IPS-20b (cell line): ENCODE data around the gene ISG20L2.

Source experiments
- H3K27ac ChIP-seq: one replicate; pipeline ENCODE4 v1.5.1; 2013; ENCODE audit warnings: low read length
- H3K27me3 ChIP-seq: 2 replicates; pipeline ENCODE4 v1.6.1; 2013; ENCODE audit warnings: mild to moderate bottlenecking, low read length, inconsistent platforms; ENCODE audit not compliant: insufficient read depth
- H3K36me3 ChIP-seq: 2 replicates; pipeline ENCODE4 v1.6.1; 2013; ENCODE audit warnings: low read depth, mild to moderate bottlenecking, inconsistent platforms, low read length, moderate library complexity; ENCODE audit not compliant: insufficient read depth
- H3K4me1 ChIP-seq: 2 replicates; pipeline ENCODE4 v1.6.1; 2013; ENCODE audit warnings: mild to moderate bottlenecking, control low read depth, inconsistent platforms, low read length, moderate library complexity; ENCODE audit not compliant: insufficient read depth
- H3K4me3 ChIP-seq: 2 replicates; pipeline ENCODE4 v1.5.1; 2013; ENCODE audit warnings: mild to moderate bottlenecking, low read length, inconsistent platforms
- H3K9ac ChIP-seq: 2 replicates; pipeline ENCODE4 v1.6.1; 2013; ENCODE audit warnings: low read depth, mild to moderate bottlenecking, inconsistent platforms, low read length, moderate library complexity
- H3K9me3 ChIP-seq: 2 replicates; pipeline ENCODE4 v1.6.1; 2013; ENCODE audit warnings: mild to moderate bottlenecking, low read depth, low read length, inconsistent platforms; ENCODE audit not compliant: insufficient read depth

The ISG20L2 gene

DNA sequence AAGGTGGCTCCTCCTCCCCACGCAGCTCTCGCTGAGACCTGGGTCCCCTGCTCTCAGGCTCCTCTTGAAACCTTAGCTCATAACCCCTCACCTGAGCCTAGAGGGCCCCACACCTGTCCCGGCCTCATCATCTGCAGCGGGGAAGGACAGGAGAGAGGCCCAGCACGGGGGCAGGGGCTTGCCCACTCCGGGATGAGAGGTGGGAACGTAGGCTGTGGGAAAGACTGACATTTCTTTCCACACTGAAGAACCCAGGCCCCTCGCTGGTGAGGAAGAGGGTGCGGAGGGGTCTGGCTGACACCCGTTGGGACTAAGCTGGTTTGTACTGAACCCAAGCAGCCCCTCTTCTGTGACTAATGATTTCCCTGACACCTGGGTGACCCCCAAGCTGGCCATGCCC lies 37.4 kb downstream of the ISG20L2 start:
- peak overlapping the region; percentile 78; the same call in 1 of the 2 replicates for H3K9ac ChIP-seq

DNA sequence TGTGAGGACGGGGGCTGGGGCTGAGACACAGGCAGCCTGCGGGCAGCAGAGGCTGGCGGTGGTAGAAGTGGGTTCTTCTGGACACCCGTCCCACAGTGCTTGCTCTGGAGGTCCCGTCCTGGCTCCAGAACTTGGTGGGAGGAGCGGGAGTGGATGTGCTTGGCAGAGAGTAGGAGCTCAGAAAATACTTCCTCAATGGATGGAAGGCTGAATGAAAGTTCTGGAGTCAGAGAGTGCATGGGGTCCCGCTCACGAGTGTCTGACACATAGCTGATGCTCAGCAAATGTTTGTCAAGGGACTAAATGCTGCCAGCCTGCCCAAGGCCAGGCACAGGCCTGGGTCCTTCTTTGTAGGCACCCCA lies 37.9 kb downstream of the ISG20L2 start:
- H3K27ac ChIP-seq = no peak overlapping the region
- H3K27me3 ChIP-seq = peaks cover 16% of the 10 kb centered on the region; the same call in 1 of the 2 replicates
- H3K9ac ChIP-seq = no peak overlapping the region; the same call in 1 of the 2 replicates
- H3K4me3 ChIP-seq = peak overlapping the region; percentile 50; the same call in 1 of the 2 replicates
- peaks cover 49% of the 10 kb centered on the region for H3K4me1 ChIP-seq
- H3K9me3 ChIP-seq = no peaks in the 10 kb centered on the region
- no peaks in the 10 kb centered on the region for H3K36me3 ChIP-seq

More for the DNA sequence above, 37.4 kb downstream of the ISG20L2 start:
- Histone ChIP-seq H3K9me3 (no peaks in the 10 kb centered on the region), H3K4me1 (peaks cover 49% of the 10 kb centered on the region), H3K27me3 (peaks cover 16% of the 10 kb centered on the region; the same call in 1 of the 2 replicates), H3K36me3 (no peaks in the 10 kb centered on the region), H3K4me3 (peak overlapping the region; percentile 60; the same call in 1 of the 2 replicates), H3K27ac (no peak overlapping the region)

DNA sequence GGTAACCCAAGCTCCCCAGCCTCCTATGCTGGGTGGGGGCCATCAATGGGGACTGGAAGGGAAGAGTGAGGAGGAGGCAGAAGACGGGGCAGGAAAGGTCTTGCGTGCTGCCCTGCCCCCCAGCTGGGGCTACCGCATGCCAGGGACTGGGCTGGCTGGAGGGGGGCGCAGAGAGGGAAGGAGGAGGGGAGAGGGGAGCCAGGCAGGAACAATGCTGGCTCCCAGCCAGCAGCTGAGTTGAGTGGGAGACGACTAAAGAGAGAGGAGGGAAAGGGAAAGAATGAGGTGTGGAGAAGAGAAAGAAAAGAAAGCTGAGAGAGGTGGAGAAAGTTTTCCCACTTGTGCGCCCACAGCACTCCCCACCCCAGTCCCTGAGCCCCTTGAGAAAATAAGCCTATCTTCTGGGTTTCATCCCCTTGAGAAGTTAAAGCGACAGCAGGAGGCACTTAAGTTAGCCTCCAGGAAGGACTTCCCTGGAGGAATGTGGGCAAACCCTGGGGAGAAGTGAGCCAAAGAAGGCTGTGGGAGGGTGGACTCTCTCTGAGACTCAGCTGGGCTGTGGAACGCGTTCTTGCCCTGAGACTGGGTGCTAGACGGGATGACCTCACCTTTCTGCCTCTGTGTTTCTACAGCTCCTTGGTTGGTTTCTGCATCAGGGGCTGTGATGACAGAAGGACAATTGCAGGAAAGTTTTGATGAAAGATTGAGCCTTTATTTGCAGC lies 38.5 kb downstream of the ISG20L2 start:
- H3K9ac ChIP-seq = peak overlapping the region; percentile 15; the same call in 1 of the 2 replicates
- peaks cover 16% of the 10 kb centered on the region; the same call in 1 of the 2 replicates for H3K27me3 ChIP-seq
- H3K9me3 ChIP-seq = no peaks in the 10 kb centered on the region
- H3K4me1 ChIP-seq = peaks cover 49% of the 10 kb centered on the region
- peak overlapping the region; percentile 50 for H3K4me3 ChIP-seq
- no peaks in the 10 kb centered on the region for H3K36me3 ChIP-seq
- H3K27ac ChIP-seq = no peak overlapping the region

DNA sequence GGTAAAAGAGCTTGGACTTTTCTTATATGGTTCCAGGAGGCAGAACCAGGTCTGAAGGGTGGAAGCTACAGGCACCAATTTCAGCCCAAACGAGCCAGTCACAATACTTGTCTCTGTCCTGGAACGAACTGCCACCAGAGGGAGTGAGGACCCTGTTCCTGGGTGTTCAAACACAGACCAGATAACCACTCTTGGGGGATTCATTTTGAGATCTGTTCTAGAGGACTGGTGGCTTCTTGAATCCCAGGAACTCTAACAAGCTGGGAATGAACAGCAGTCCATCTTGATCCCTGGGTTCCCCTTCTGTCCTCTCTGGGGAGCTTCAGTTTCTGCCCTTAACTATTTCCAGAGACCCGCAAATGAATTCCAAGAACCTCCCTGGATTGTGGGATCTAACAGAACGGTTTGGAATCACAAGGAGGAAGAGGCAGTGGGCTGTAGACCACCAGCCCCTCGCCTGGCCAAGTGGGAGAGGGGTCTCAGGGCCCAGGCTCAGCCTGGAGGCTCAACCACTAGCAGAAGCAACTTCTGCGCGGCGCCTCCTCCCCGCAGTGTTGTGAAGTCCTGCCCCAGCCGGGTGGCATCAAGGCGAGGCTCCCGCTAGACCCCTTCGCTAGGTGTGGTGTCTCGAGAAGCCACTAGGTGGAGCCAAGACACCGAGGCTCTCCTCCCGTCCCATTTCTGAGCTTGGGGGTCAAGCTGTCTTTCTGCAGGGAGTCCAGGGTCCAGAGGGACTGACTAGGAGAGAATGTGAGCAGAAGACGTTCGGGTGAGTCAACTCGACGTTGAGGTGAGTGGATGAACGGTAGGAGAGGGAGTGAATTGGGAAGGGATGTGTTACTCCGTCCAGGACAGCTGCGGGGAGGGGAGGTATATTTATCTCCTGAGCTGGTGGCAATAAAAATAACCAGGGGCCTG lies 39.3 kb downstream of the ISG20L2 start:
- no peaks in the 10 kb centered on the region for H3K9me3 ChIP-seq
- no peak overlapping the region for H3K27ac ChIP-seq
- peak overlapping the region; percentile 15; the same call in 1 of the 2 replicates for H3K9ac ChIP-seq
- H3K4me1 ChIP-seq = peaks cover 44% of the 10 kb centered on the region
- H3K27me3 ChIP-seq = peaks cover 16% of the 10 kb centered on the region; the same call in 1 of the 2 replicates
- H3K36me3 ChIP-seq = no peaks in the 10 kb centered on the region
- H3K4me3 ChIP-seq = peak overlapping the region; percentile 50

DNA sequence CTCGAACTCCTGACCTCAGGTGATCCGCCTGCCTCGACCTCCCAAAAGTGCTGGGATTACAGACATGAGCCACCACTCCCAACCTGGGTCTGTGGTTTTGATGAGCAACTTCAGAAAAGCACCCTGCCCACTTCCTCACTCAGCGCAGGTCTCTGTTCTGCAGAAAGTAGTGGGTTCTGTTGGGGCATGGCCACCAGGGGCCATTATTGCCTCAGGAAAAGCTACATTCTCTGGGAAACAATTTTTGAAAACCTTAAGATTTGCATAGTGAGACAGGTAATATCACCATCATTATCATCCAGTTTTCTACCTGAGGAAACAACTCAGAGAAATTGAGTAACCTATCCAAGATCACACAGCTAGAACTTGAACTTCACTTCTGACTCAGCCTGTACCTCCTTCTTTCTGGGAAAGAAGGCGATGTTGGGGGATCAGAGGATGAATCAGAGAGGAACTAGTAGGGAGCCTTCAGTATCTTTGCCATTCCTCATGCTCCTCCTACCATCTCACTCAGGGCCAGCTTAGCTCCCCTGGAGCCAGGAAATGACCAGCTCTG lies 44.3 kb downstream of the ISG20L2 start:
- Histone ChIP-seq H3K4me1 (peaks cover 3% of the 10 kb centered on the region; the same call in 1 of the 2 replicates), H3K9ac (no peak overlapping the region), H3K9me3 (no peaks in the 10 kb centered on the region), H3K27ac (no peak overlapping the region), H3K27me3 (no peaks in the 10 kb centered on the region; the same call in 1 of the 2 replicates), H3K4me3 (no peak overlapping the region), H3K36me3 (no peaks in the 10 kb centered on the region)

DNA sequence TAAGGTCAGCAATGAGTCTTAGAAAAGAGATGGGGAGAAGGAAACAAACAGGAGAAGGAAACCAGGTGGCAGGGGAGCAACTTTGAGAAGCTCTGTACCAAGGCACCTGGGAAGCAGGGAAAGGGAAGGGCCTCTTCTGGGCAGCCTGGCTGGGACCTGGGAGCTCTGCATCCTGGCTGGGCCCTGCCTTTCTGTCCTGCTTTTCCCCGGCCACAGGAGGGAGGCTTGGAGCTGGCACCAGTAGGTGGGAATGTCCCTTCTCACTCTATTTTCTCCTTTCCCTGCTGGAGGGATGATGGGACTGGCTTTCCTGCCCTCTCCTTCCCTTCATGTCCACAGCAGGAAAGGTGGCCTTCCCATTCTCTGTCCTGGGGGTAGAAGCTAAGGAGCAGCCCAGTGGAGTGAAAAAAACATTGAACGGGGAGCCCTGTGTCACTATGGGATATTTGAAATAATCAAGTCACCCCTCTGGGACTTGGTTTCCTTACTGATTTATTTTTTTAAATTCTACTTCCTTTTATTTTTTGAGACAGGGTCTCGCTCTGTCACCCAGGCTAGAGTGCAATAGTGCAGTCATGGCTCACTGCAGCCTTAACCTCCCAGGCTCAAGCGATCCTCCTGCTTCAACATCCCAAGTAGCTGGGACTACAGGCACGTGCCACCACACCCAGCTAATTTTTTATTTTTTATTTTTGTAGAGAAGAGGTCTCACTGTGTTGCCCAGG lies 46.2 kb downstream of the ISG20L2 start:
- no peak overlapping the region for H3K27ac ChIP-seq
- H3K9me3 ChIP-seq = no peaks in the 10 kb centered on the region
- H3K36me3 ChIP-seq = no peaks in the 10 kb centered on the region
- peaks cover 5% of the 10 kb centered on the region; the same call in 1 of the 2 replicates for H3K4me1 ChIP-seq
- peaks cover 7% of the 10 kb centered on the region; the same call in 1 of the 2 replicates for H3K27me3 ChIP-seq
- H3K9ac ChIP-seq = no peak overlapping the region
- no peak overlapping the region for H3K4me3 ChIP-seq

DNA sequence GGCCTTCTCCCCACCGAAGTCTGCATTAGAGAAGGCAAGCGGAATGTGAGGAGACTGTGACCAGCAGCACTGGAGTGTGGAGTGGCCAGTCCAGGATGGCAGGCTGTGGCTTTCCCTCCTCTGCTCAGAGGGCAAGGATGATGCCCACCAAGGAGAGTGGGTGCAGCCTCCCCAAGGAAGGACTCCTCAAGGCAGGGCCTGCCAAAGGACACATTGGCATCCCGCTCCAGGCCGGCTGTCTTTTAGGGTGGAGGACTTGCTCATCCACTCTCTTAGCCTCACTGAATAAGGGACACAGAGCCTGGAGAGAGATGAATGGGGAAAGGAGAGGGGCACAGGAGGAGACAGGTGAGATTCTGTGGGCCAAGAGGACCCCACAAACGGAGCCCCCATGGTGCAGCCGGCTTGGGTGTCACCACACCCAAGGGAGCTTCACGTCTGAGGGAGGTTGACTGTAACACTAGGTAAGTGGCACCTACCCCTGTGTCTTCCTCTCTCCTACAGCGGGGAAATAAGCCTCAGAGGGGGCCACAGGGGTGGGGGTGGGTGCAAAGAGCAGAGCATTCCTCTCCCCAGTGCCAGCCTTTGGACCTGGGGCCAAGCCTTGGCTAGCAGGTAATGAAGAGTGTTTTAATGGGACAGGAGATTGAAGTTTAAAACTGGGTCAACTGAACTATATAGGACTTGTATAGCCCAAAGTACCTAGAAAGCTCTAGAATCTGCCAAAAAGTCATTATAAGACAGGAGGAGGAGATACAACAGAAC lies 47.2 kb downstream of the ISG20L2 start:
- H3K9me3 ChIP-seq = no peaks in the 10 kb centered on the region
- no peak overlapping the region for H3K4me3 ChIP-seq
- H3K27me3 ChIP-seq = peaks cover 13% of the 10 kb centered on the region; the same call in 1 of the 2 replicates
- no peak overlapping the region for H3K9ac ChIP-seq
- peaks cover 5% of the 10 kb centered on the region; the same call in 1 of the 2 replicates for H3K4me1 ChIP-seq
- H3K27ac ChIP-seq = no peak overlapping the region
- H3K36me3 ChIP-seq = no peaks in the 10 kb centered on the region

DNA sequence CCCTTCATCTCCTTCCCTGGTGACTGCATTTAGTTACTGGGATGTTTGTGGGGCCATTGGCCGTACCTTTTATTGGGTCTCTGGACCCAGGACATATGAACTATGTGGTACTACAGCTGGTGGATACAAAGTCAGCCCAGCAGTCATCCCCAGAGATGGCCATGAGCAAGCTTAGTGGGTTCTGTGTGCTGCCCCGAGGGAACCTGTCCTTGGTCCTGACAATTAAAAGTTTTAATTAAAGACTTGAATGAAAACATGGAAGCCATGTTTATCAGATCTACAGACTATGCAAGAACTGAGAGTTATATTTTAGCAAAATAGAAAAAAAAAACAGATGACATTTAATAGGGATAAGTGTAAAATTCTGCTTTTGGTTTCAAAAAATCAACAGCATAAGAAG lies 48.5 kb downstream of the ISG20L2 start:
- peaks cover 9% of the 10 kb centered on the region for H3K4me1 ChIP-seq
- H3K4me3 ChIP-seq = no peak overlapping the region
- no peak overlapping the region for H3K9ac ChIP-seq
- H3K9me3 ChIP-seq = no peaks in the 10 kb centered on the region
- peaks cover 26% of the 10 kb centered on the region for H3K27me3 ChIP-seq
- no peak overlapping the region for H3K27ac ChIP-seq
- H3K36me3 ChIP-seq = peaks cover 2% of the 10 kb centered on the region

DNA sequence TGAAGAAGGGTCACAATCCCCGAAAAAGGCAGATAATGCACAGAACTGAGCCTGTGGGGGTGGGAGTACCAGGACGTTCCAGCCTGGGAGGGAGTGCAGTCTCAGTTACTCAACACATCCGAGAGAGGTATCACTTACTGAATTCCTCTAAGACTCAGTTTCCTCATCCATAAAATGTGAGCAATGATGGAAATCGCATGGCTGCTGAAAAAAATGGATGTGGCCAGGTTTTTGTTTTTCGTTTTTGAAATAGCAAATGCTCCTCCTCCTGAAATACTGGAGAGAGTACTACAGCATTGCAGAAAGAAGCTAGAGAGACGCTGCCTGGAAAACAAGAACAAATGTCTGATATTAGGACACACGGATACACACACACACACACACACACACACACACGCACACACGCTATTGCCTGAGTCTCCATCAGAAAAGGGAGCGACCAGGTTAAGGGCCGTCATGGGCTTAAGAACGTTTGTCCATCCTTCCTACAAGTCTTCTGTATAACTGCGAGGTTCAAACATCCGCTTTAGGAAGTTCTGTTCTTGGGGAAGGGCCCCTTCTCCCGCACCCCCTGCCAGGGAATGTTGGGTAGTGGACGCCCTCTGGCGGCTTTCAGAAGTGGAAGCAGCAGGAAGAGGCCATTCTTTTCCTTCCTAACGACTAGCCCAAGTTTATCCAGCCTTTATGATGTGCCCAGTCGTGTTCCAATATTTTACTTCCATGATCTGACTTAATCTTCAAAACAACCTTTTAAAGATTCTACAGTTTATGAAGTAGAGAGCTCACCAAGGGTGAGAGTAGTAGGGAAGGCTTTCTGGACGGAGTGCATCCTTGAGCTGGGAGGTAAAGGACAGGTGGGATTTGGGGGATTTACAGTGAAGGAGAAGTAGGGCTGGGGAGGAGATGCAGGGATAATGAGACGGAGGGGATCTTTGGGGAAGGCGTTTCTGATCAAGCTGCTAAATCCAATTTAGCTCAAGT lies 50.7 kb downstream of the ISG20L2 start:
- Histone ChIP-seq H3K4me1 (peaks cover 28% of the 10 kb centered on the region), H3K9me3 (no peaks in the 10 kb centered on the region), H3K27ac (no peak overlapping the region), H3K36me3 (peaks cover 19% of the 10 kb centered on the region), H3K9ac (peak overlapping the region; percentile 90; the same call in 1 of the 2 replicates), H3K4me3 (peak overlapping the region; percentile 84), H3K27me3 (peaks cover 29% of the 10 kb centered on the region)
